ENCODE data around the gene SPATA32. TPM values are rescaled to one million over a fixed set of nuclear protein-coding genes. Genes with fewer than 3 reads are reported as not detected.

SPATA32 gene
- total and polyA plus RNA-seq, 12 donors = 0.13 to 0.16 TPM; not detected in 10

GRCh38 chr17:45274033-45274432, 12.1 kb upstream of the SPATA32 start:
- DNase-seq (no peak), ATAC-seq (no peak)
- intact Hi-C loops (cut with DNase I) = loop anchor here in 4 of 10 donors (5.0 to 10.0 kb wide), 3 partner anchors 37 to 57 kb away; partner anchors contain the start of gene FMNL1 (in 2 of the 4)
- H3K9me3 ChIP-seq = no peaks in the 10 kb centered on the region
- peaks cover 12 to 40% (median 27%) of the 10 kb centered on the region in 9 donors for H3K4me1 ChIP-seq
- peaks cover 0 to 67% (median 46%) of the 10 kb centered on the region in 9 donors for H3K36me3 ChIP-seq
- H3K27me3 ChIP-seq = no peaks in the 10 kb centered on the region
- 90% methylated on average over 5 of the region's 5 CpGs for WGBS, 2 donors
- H3K27ac ChIP-seq = peak overlapping the region in 3 of 10 donors; percentile 19 to 35 (median 23)
- H3K4me3 ChIP-seq = no peak overlapping the region
- no peak for TF ChIP-seq CTCF (IDR thresholded peaks at IDR 0.05)

- peaks cover under 1 to 72% (median 50%) of the 10 kb centered on the region in 9 donors for H3K36me3 ChIP-seq
- TF ChIP-seq CTCF (IDR thresholded peaks at IDR 0.05) = no peak
- H3K27me3 ChIP-seq = no peaks in the 10 kb centered on the region
- intact Hi-C loops (cut with DNase I) = loop anchor here in 4 of 10 donors (5.0 to 10.0 kb wide), 3 partner anchors 36 to 56 kb away; partner anchors contain the start of gene FMNL1 (in 2 of the 4)
- H3K9me3 ChIP-seq = no peaks in the 10 kb centered on the region
- H3K4me3 ChIP-seq = no peak overlapping the region
- no peak for DNase-seq
- WGBS, 2 donors = 67 to 78% methylated on average over 16 of the region's 16 CpGs
- peak overlapping the region in 1 of 10 donors; percentile 35 for H3K27ac ChIP-seq
- peak in 1 of 8 donors; percentile 8 for ATAC-seq
- peaks cover 11 to 35% (median 23%) of the 10 kb centered on the region in 9 donors for H3K4me1 ChIP-seq
Observed at GRCh38 chr17:45273551-45273957, 11.7 kb upstream of the SPATA32 start.

- no peak for TF ChIP-seq CTCF (IDR thresholded peaks at IDR 0.05)
- no peaks in the 10 kb centered on the region for H3K27me3 ChIP-seq
- no peak overlapping the region for H3K27ac ChIP-seq
- WGBS, 2 donors = 95 to 97% methylated on average over 3 of the region's 3 CpGs
- DNase-seq (no peak), ATAC-seq (no peak)
- H3K4me1 ChIP-seq = peaks cover 0 to 16% (median 6%) of the 10 kb centered on the region in 9 donors
- no peaks in the 10 kb centered on the region for H3K9me3 ChIP-seq
- H3K36me3 ChIP-seq = peaks cover 3 to 90% (median 69%) of the 10 kb centered on the region in 9 donors
- intact Hi-C loops (cut with DNase I) = loop anchor here in 4 of 10 donors (5.0 to 10.0 kb wide), 3 partner anchors 34 to 54 kb away; partner anchors contain the start of gene FMNL1 (in 2 of the 4)
- H3K4me3 ChIP-seq = no peak overlapping the region
Observed at GRCh38 chr17:45271603-45272002, 9.7 kb upstream of the SPATA32 start.

- peak in 3 of 8 donors; percentile 24 to 38 (median 29) for ATAC-seq
- intact Hi-C loops (cut with DNase I) = loop anchor here in 4 of 10 donors (5.0 to 10.0 kb wide), 3 partner anchors 34 to 54 kb away; partner anchors contain the start of gene FMNL1 (in 2 of the 4)
Observed at GRCh38 chr17:45270828-45271418, 9.0 kb upstream of the SPATA32 start.

More at GRCh38 chr17:45270828-45271418, 9.0 kb upstream of the SPATA32 start:
- Histone ChIP-seq H3K4me1 (peaks cover 0 to 15% (median under 1%) of the 10 kb centered on the region in 9 donors), H3K9me3 (no peaks in the 10 kb centered on the region), H3K27ac (no peak overlapping the region), H3K4me3 (no peak overlapping the region), H3K27me3 (no peaks in the 10 kb centered on the region), H3K36me3 (peaks cover 3 to 90% (median 73%) of the 10 kb centered on the region in 9 donors)
- 76 to 80% methylated on average over 13 of the region's 13 CpGs for WGBS, 2 donors
- no peak for DNase-seq
- peak; percentile 20 to 66 (median 52) for TF ChIP-seq CTCF (IDR thresholded peaks at IDR 0.05)

Measured in heart right ventricle (tissue), 16 donors.